ENCODE measurements around the gene NAA25.
A peak's percentile ranks its signal among the peaks of the same experiment; 100 is the strongest.
"Not testable (repeated sequence)": the region's sequence is repeated elsewhere in the genome, so short reads cannot be mapped to it uniquely, and the experiment has no call there.

Gene NAA25

DNA sequence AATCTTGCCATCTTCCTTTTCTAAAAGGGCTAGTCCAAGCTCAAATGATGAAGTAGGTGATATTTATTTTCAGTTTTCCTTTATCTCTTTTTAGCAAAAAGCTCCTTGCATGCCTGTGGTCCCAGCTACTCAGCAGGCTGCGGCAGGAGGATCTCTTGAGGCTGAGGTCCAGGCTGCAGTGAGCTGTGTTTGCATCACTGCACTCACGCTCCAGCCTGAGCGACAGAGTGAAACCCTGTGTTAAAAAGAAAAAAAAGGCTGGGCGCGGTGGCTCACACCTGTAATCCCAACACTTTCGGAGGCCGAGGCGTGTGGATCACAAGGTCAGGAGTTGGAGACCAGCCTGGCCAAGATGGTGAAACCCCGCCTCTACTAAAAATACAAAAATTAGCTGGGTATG lies 100.6 kb downstream of the NAA25 start:
- no peak for DNase-seq

DNA sequence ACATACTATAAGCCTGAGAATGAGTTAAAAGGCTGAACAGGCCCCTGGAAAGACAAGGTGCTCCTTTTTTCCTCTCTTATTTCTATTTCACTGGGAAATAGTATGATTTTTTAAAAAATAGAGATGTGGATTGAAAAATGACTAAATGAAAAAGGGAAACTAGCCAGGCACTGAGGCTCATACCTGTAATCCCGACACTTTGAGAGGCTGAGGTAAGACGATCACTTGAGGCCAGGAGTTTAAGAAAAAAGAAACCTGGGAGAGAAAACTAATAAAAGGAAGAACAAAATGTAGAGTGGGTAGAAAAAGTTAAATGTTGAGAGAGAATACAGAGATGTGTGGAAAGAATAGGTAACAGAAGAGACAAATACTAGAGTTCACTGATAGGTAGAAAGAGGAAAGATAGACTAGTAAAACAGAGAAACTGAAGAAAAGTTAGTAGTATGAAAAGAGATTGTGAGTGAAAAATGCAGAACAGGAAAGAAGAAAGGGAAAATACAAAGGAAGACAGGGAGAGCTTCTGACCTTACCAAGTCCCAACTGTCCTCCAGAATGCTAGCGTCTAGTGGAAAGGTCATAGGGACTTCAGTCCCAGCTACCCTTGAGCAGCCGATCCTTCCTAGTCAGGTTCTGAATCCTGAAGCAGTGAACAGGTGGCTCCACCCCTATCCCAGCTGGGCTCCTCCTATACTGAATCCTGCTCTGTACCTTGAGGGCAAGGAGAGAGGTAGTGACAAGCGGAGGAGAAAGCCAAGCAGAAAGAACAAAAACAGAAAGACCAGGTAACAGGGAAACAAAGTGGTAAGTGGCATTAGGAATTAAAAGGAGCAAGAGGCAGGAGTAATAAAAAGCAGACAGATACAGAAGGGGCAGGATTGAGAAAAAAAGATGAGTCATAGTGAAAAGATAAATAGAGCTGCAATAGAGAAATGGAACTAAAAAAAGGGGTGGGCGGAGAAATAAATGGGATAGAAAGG lies 102.9 kb downstream of the NAA25 start:
- peak; percentile 18 for DNase-seq

DNA sequence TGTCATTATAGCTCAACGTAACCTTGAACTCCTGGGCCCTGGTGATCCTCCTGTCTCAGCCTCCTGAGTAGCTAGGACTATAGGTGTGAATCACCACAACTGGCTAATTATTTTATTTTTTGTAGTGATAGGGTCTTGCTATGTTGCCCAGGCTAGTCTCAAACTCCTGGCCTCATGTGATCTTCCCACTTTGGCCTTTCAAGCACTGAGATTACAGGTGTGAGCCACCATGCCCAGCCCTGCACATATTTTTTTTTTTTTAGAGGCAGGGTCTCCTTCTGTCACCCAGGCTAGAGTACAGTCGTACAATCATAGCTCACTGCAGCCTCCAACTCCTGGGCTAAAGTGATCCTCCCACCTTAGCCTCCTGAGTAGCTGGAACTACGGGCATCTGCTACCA lies 104.5 kb downstream of the NAA25 start:
- DNase-seq, result no peak

DNA sequence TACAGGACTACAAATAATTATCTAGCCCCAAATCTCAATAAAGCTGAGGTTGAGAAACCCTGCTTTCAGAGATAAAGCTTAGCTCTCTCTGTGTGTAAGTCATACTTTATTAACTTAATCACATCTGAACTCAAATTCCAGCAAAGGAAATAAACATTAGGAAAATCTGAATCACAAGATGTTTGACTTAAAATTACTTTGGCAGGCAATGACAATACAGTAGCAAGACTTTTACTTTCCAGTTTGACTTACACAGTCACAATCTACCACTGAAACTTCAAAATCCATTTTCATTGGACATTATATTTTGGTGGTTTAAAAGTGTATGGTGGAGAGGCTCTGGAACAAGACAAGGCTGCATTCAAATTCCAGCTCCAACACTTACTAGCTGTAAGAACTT lies 107.0 kb downstream of the NAA25 start:
- DNase-seq, result no peak

DNA sequence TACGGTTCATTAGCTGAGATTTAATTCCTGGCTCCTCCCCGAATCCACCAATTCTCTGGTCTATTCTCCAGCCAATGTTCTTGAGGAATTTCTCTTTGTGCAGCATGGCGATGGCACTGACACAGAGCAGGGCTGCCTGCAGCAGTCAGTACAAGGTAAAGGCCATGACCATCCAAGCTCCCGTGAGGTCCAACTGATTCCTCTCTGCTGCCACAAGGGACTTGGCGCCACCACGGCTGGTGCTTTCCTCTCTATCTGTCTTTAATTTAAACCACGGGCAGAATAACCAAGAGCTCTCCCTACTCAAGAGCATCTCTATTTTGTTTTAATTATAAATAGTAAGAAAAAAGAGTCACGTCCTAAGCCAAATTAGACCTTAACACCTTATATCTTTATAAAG lies 107.8 kb downstream of the NAA25 start:
- no peak for DNase-seq

DNA sequence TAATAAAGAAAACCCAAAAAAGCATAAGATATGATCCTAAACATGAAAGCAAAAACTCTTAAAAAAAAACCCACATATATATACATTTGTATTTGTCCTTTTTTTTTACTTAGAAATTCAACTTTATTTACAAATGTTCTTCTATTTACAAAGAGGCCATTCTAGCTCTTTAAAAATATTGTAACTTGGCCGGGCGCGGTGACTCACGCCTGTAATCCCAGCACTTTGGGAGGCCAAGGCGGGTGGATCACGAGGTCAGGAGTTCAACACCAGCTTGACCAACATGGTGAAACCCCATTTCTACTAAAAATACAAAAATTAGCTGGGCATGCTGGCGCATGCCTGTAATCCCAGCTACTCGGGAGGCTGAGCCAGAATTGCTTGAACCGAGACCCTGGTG lies 109.5 kb downstream of the NAA25 start:
- DNase-seq, result not testable (repeated sequence)

DNA sequence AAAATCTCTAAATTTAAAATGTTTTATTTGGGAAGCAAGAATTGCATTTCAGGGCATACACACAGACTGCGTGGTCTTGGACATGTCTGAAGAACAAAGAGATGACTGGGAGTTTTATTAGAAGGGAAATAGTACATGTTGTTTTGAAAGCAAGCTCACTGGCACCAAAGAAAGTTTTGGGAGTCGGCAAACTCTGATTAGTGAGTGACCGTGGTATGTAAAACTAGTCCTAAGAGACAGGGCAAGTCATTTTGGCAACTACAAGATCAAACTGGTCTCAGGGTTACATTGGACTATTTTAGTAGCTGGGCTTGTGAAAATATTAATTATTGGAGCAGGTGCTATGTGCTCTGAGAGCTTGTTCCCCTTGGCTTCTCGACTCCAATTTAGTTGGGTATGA lies 110.6 kb downstream of the NAA25 start:
- DNase-seq, result no peak

DNA sequence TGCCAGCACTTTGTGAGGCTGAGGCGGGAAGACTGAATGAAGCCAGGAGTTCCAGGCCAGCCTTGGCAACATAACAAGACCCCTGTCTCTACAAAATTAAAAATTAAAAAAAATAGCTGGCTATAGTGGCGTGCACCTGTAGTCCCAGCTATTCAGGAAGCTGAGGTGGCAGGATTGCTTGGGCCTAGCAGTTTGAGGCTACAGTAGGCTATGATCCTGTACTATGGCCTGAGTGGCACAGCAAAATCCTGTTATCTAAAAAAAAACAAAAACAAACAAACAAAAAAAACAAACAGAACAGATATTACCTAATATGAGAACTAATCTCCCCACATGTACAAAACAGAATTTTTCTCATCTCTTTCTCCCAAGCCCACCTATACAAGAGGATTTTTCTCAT lies 111.3 kb downstream of the NAA25 start:
- DNase-seq, result no peak

DNA sequence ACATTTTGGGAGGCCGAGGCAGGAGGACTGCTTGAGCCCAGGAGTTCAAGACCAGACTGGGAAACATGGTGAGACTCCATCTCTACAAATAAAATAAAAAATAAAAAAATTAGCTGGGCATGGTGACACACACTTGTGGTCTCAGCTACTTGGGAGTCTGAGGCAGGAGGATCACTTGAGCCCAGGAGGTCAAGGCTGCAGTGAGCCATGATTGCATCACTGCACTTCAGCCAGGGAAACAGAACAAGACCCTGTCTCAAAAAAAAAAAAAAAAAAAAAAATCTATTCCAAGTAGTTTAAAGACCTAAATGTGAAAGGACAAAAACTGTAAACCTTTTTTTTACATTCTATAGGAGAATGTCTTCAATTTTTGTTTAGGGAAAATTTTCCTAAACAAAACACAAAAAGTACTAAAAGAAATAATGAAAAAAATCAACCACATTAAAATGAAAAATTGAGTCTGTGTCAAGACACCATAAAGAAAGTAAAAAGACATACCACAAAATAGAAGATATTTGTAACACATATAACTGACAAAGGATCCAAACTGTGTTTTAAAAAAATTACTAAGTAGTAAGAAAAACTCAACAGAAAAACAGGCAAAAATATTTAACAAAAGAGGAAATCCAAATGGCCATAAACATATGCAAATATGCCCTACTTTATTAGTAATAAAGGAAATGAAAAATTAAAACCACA lies 112.7 kb downstream of the NAA25 start:
- no peak for DNase-seq

DNA sequence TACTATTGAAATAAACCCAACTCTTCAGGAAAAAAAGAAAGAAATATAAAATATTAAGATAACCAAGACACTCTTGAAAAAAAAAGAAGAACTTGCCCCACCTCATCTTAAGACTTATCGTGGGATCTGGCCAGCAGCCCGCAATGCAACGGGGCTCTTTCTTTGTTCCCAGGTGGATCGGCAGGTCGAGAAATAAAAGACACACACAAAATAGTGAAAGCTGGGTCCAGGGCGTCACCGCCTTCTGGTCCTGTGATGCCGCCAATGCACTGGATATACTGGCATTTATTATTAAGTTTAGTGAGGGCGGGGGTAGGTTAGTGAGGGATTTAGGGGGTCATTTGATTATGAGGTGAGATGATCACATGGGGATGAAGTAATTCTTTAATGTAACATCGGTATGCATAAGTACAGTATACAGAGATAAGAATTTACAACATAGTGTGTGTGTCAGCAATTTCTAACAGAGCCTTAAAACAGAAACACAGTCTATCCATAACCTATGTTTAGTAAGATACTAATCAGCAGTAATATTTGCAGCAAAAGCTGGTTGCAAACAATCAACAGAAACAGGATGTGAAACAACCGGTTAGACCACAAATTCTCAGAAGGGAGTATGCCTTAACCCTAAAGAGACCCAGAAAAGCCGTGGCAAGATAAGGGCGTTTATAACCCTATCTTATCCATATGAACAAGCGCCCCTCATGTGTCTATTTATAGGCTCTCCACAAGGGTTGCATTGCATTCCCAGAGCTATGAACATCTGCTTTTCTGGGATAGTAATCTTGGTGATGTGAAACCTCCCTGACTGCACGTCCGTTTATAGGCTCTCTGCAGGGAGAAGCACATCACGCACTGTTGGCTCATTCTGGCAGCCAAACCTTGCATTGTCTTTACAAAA lies 114.1 kb downstream of the NAA25 start:
- not testable (repeated sequence) for DNase-seq

DNA sequence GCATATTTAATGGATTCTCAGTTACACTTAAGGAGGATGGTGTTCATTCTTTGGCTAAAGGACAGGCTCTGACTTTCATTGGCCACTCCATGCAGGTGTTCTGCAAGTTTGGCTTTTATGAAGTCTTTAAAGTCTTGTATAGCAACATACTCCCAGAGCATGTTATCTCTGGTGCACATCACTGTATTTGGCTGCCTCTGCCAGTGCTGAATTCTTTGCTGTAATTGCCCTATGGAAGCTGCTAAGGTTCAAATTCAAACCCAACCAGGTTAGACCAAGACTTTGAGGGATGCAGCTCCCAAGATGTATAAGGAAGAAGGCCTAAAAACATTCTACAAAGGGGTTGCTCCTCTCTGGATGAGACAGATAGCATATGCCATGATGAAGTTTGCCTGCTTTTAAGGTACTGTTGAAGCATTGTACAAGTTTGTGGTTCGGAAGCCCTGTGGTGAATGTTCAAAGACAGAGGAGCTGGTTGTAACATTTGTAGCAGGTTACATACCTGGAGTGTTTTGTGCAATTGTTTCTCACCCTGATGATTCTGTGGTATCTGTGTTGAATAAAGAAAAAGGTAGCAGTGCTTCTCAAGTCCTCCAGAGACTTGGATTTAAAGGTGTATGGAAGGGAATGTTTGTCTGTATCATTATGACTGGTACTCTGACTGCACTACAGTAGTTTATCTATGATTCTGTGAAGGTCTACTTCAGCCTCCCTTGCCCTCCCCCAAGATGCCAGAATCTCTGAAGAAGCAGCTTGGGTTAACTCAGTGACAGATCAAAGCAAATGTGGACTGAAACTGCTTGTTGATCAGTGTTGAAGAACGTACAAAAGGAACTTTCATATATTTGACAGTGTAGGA lies 115.1 kb downstream of the NAA25 start:
- no peak for DNase-seq

DNA sequence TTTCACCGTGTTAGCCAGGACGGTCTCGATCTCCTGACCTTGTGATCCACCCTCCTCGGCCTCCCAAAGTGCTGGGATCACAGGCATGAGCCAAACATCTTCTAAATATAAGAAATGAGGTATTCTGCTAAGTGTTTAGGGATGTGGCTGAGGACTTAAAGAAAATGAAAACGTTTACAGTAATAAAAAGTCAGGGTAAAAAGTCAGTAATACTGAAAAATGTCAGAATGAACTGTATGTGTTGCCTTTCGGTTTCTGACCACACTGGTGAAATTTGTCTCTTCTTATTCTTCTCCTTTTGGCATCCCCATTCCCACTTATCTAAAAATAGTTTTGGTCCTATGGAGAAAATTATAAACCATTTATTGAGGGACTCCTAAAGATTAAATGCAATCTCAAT lies 116.1 kb downstream of the NAA25 start:
- DNase-seq, result no peak

DNA sequence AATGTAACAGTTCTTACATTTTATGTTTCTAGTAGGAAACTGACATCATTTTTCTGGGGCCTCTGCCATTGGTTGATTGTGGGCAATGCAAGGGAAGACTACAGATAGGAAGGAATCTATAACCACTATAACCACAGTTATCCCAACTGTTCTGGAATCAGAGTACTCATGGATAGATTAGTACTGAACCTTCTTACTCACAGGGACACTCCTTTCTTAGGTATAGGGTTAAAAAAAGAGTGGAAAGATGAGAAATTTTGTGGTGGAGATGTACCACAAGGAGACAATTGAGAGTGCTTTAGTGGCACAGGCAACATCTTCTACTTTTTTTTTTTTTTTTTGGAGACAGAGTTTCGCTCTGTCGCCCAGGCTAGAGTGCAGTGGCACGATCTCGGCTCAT lies 116.6 kb downstream of the NAA25 start:
- peak; percentile 30 for DNase-seq

DNA sequence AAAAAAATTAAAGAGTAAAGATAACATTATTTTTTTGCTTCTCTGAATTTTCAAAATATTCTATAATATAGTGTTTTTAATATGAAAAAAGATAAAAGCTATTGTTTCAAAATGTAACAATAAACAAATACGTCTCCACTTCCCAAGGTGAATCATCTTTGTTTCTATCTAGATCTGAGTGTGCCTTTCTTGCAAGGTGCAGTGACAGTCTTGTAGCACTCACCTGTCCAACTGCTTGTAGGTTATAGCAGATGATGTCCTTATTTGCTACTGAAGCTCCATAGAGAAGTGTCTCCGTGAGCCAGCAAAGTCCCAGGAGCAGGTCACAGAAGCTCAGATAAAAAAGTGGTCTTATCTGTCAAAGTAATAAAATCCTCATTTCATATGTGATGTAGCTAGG lies 117.0 kb downstream of the NAA25 start:
- no peak for DNase-seq

DNA sequence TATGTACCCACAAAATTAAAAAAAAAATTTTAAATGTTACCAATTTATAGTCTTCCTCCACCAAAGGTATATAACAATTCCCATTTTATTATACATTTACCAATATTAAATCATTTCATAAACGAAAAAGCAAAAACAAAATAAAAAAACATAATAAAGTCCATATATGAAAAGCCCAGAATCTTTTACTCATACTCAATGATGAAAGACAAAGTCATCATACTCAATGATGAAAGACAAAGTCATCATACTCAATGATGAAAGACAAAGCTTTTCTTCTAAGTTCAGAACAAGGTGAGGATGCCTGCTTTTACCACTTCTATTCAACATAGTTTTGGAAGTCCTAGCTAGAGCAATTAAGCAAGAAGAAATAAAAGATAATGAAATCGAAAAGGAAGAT lies 123.8 kb downstream of the NAA25 start:
- no peak for DNase-seq

DNA sequence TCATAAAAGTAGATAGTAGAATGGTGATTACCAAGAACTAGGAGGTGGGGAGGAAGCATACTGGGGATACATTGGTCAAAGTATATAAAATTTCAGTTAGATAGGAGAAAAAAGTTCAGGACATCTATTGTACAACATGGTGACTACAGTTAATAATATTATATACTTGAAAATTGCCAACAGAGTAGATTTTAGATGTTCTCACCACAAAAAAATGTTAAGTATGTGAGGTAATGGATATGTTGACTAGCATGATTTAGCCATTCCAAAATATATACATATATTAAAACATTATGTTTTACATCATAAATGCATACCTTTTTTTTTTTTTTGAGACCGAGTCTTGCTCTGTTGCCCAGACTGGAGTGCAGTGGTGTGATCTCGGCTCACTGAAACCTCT lies 126.6 kb downstream of the NAA25 start:
- peak; percentile 47 for DNase-seq

DNA sequence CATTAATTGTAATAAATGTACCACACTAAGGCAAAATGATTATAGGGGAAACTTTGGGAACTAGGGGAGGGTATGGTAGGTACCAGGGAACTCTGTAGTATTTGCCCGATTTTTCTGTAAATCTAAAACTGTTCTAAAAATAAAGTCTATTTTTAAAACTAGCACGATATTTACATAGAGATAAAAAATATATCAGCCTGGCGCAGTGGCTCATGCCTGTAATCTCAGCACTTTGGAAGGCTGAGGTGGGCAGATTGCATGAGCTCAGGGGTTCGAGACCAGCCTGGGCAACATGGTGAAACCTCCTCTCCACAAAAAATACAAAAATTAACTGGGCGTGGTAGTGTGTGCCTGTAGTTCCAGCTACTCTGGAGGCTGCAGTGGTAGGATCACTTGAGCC lies 128.0 kb downstream of the NAA25 start:
- no peak for DNase-seq

DNA sequence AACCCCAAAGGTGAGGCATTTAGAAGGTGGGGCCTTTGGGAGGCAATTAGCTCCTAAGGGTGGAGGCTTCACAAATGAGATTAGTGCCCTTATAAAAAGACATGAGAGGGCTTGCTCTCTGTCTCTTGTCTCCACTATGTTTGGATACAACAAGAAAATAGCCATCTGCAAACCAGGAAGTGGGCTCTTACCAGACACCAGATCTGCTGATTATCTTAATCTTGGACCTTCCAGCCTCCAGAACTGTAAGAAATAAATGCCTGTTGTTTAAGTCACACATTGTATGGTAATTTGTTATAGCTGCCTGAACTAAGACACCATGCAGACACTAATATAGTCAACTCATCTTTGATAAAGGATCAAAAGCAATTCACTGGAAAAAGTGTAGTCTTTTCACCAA lies 130.0 kb downstream of the NAA25 start:
- no peak for DNase-seq

DNA sequence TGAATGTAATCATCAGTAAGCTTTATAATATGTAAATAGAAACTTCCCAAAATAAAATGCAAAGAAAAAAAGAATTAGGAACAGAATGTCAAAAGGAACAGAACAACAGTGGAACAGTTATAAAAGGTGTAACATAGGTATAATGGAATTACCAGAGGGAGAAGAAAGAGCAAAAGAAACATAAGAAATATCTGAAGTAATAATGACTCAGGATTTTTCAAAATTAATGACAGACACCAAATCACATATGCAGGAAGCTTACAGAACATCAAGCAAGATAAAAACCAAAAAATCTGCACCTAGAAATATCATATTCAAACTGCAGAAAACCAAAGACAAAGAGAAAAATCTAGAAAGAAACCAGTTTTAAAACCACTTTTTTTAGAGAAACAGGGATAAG lies 131.7 kb downstream of the NAA25 start:
- no peak for DNase-seq
